ENCODE measurements around the gene CCDC27. TPM values are rescaled to one million over a fixed set of nuclear protein-coding genes. Genes with fewer than 3 reads are reported as not detected.

Gene CCDC27
- total and polyA plus RNA-seq, 2 of the 8 experiments (the other 6 are each of a cell fraction or from before 2014, with no cell fraction given) = 0.15 TPM; not detected in 1

GRCh38 chr1:3767328-3767925 lies 15.2 kb downstream of the CCDC27 start:
- ChIA-PET CTCF (ENCODE audit: partially characterized antibody) (interaction anchor here (0.9 to 1.4 kb wide), 5 partner anchors 8 to 91 kb away, joined by 3 to 4 read pairs (median 3); no protein-coding TSS in a partner anchor), POLR2A (ENCODE audit: partially characterized antibody) (interaction anchor here (1.1 to 2.3 kb wide), 4 partner anchors 9 to 32 kb away, joined by 3 to 5 read pairs (median 4); no protein-coding TSS in a partner anchor)
- no peak overlapping the region for H4K5ac ChIP-seq (ENCODE audit: insufficient read length, low read depth, low read length)
- no peak for TF ChIP-seq YY1 (IDR thresholded peaks at IDR 0.05; ENCODE audit: low read depth, low read length)
- TF ChIP-seq RAD21 (IDR thresholded peaks at IDR 0.05 in 1 of 2, conservative IDR thresholded peaks at IDR 0.05 in 1 of 2; ENCODE audit: low read depth in 2 of 2, low read length in 2 of 2) = no peak
- no peak for TF ChIP-seq HDAC6 (IDR thresholded peaks at IDR 0.05; ENCODE audit: low read depth, low read length)
- TF ChIP-seq ASH2L (IDR thresholded peaks at IDR 0.05; ENCODE audit: low read length) = no peak
- TF ChIP-seq CBX5 (IDR thresholded peaks at IDR 0.05; ENCODE audit: low read depth, low read length) = no peak
- TF ChIP-seq RBBP5 (IDR thresholded peaks at IDR 0.05; ENCODE audit: borderline replicate concordance, low read depth, low read length) = no peak
- TF ChIP-seq SUZ12 (IDR thresholded peaks at IDR 0.05; ENCODE audit: low read length) = no peak
- no peak for TF ChIP-seq SIX5 (IDR thresholded peaks at IDR 0.05; ENCODE audit: low read depth, low read length)
- no peak for TF ChIP-seq POLR2AphosphoS5 (IDR thresholded peaks at IDR 0.05; ENCODE audit: low read depth, low read length)
- TF ChIP-seq JUND (IDR thresholded peaks at IDR 0.05; ENCODE audit: low read length) = no peak
- TF ChIP-seq SIRT6 (IDR thresholded peaks at IDR 0.05; ENCODE audit: low read length) = no peak
- no peak for TF ChIP-seq KDM1A (IDR thresholded peaks at IDR 0.05; ENCODE audit: borderline replicate concordance, low read length)
- TF ChIP-seq KDM4A (IDR thresholded peaks at IDR 0.05; ENCODE audit: low read depth, low read length, severe bottlenecking) = no peak
- TF ChIP-seq KDM5A (IDR thresholded peaks at IDR 0.05; ENCODE audit: low read length) = no peak

More at GRCh38 chr1:3767328-3767925, 15.2 kb downstream of the CCDC27 start:
- WGBS, 2 experiments (ENCODE audit: extremely low coverage in 1 of 2, insufficient coverage in 1 of 2, insufficient read length in 1 of 2, insufficient replicate concordance in 2 of 2, low coverage in 1 of 2, low lambda C conversion rate in 2 of 2, missing lambda C conversion rate in 1 of 2) = 90% methylated on average over 17 of the region's 17 CpGs; no CpG with 5 or more reads in 1 of the 2 experiments
- FAIRE-seq = no peak
- no peak overlapping the region for H2AFZ ChIP-seq (ENCODE audit: low read length)
- no peak overlapping the region for H3K18ac ChIP-seq (ENCODE audit: extremely low read depth, low read length)
- no peak overlapping the region for H2BK5ac ChIP-seq (ENCODE audit: low read depth, low read length)
- H4K8ac ChIP-seq (ENCODE audit: extremely low read depth, insufficient read depth, low read length) = no peak overlapping the region
- H3K4me2 ChIP-seq (ENCODE audit: insufficient read depth in 1 of 2, low read depth in 2 of 2, low read length in 2 of 2) = no peak overlapping the region
- H3K27ac ChIP-seq (ENCODE audit: low read depth, low read length) = no peak overlapping the region
- H4K20me1 ChIP-seq (replicated peaks in 1 of 2; ENCODE audit: control insufficient read depth in 1 of 2, insufficient read depth in 2 of 2, low read length in 2 of 2) = no peaks in the 10 kb centered on the region
- no peak overlapping the region for H2AK5ac ChIP-seq (ENCODE audit: low read depth, low read length)
- no peak overlapping the region for H3K56ac ChIP-seq (replicated peaks; ENCODE audit: insufficient read length, low read depth, low read length)
- no peak overlapping the region for H2BK15ac ChIP-seq (ENCODE audit: low read length)
- H3K14ac ChIP-seq (ENCODE audit: insufficient read length) = no peak overlapping the region
- no peak for DNase-seq (ENCODE audit: low read depth in 1 of 2, low spot score in 2 of 2)
- H3K4me3 ChIP-seq (ENCODE audit: extremely low read depth in 1 of 4, insufficient read depth in 2 of 4, low read depth in 3 of 4, low read length in 4 of 4) = no peak overlapping the region
- no peak overlapping the region for H2BK20ac ChIP-seq (ENCODE audit: low read length)
- H3K4ac ChIP-seq (replicated peaks; ENCODE audit: insufficient read length, low read depth, low read length) = no peak overlapping the region
- no peaks in the 10 kb centered on the region for H3K79me2 ChIP-seq (ENCODE audit: control insufficient read depth in 1 of 2, insufficient read depth in 2 of 2, low read length in 2 of 2)
- H3K79me1 ChIP-seq (ENCODE audit: low read depth, low read length) = no peaks in the 10 kb centered on the region
- H2BK12ac ChIP-seq (ENCODE audit: low read depth, low read length) = no peak overlapping the region
- H3K9me3 ChIP-seq (ENCODE audit: insufficient read depth in 2 of 2, low read depth in 1 of 2, low read length in 1 of 2) = peaks cover 0 to 7% of the 10 kb centered on the region in 2 experiments; a peak in 1 of 4 replicates
- no peak overlapping the region for H3K23ac ChIP-seq (ENCODE audit: insufficient read length)
- no peak overlapping the region for H4K91ac ChIP-seq (replicated peaks; ENCODE audit: insufficient read length, low read length)
- H3K36me3 ChIP-seq (ENCODE audit: control insufficient read depth in 2 of 4, insufficient read depth in 4 of 4, low read length in 3 of 4) = no peaks in the 10 kb centered on the region
- no peak overlapping the region for H3K9ac ChIP-seq (replicated peaks in 1 of 4; ENCODE audit: extremely low read depth in 1 of 4, low read depth in 3 of 4, low read length in 3 of 4)
- peaks cover 0 to 6% (median 1%) of the 10 kb centered on the region in 4 experiments; a peak in 4 of 7 replicates for H3K4me1 ChIP-seq (replicated peaks in 1 of 4; ENCODE audit: control insufficient read depth in 3 of 4, insufficient read depth in 4 of 4, low read length in 3 of 4)
- H3K27me3 ChIP-seq (replicated peaks in 1 of 4; ENCODE audit: control insufficient read depth in 3 of 4, extremely low read depth in 1 of 4, insufficient read depth in 3 of 4, low read length in 3 of 4) = peaks cover 0 to 2% (median 0%) of the 10 kb centered on the region in 4 experiments; a peak in 1 of 7 replicates
- H2BK120ac ChIP-seq (replicated peaks; ENCODE audit: low read depth, low read length) = no peak overlapping the region
- peaks cover 5% of the 10 kb centered on the region; the same call in 1 of the 2 replicates for H3K23me2 ChIP-seq (ENCODE audit: low read depth, low read length)

Data from H1 (cell line).